Measurements from ENCODE around the gene KLRC4. TPM values are rescaled to one million over a fixed set of nuclear protein-coding genes. Genes with fewer than 3 reads are reported as not detected.

The KLRC4 gene
- total RNA-seq, 1 donor from 2014 or later, result not detected

Other genes with a start within 250 kb of the KLRC4 start
- 0.64 TPM for gene OLR1, start 237.6 kb downstream of the KLRC4 start, total RNA-seq
- not detected for gene TMEM52B, start 230.7 kb downstream of the KLRC4 start, total RNA-seq
- gene GABARAPL1, start 196.9 kb downstream of the KLRC4 start, total RNA-seq, result 217 TPM
- 1.5 TPM for gene KLRD1, start 101.9 kb downstream of the KLRC4 start, total RNA-seq
- gene KLRK1, start 19.7 kb downstream of the KLRC4 start, total RNA-seq, result not detected
- gene KLRC3, start 10.8 kb upstream of the KLRC4 start, total RNA-seq, result not detected
- gene KLRC2, start 26.3 kb upstream of the KLRC4 start, total RNA-seq, result not detected
- 0.32 TPM for gene KLRC1, start 43.6 kb upstream of the KLRC4 start, total RNA-seq
- not detected for gene EIF2S3B, start 96.1 kb upstream of the KLRC4 start, total RNA-seq
- 11.5 TPM for gene MAGOHB, start 203.9 kb upstream of the KLRC4 start, total RNA-seq

Data from left ventricle myocardium superior (tissue), 1 donor.